Endothelial cell (in vitro differentiated cells): ENCODE results near the gene SLC35A3. TPM values are rescaled to one million over a fixed set of nuclear protein-coding genes. Genes with fewer than 3 reads are reported as not detected.

Experiments used
- DNase-seq: peaks from one replicate; pipeline ENCODE4 v3.0.0; 2021; ENCODE audit warnings: low spot score
- H3K27ac Mint-ChIP-seq: one replicate; pipeline ENCODE4 v1.8.0; 2021; ENCODE audit warnings: mixed read lengths, inconsistent platforms; ENCODE audit not compliant: unreplicated experiment
- H3K27me3 Mint-ChIP-seq: one replicate; pipeline ENCODE4 v1.8.0; 2021; ENCODE audit warnings: mild to moderate bottlenecking, moderate library complexity, mixed read lengths, inconsistent platforms; ENCODE audit not compliant: unreplicated experiment
- H3K36me3 Mint-ChIP-seq: one replicate; pipeline ENCODE4 v1.8.0; 2021; ENCODE audit warnings: mild to moderate bottlenecking, low read depth, mixed read lengths, inconsistent platforms; ENCODE audit not compliant: unreplicated experiment
- H3K4me1 Mint-ChIP-seq: one replicate; pipeline ENCODE4 v1.8.0; 2021; ENCODE audit warnings: mild to moderate bottlenecking, mixed read lengths, inconsistent platforms; ENCODE audit not compliant: unreplicated experiment
- H3K4me3 Mint-ChIP-seq: one replicate; pipeline ENCODE4 v1.8.0; 2021; ENCODE audit warnings: mild to moderate bottlenecking, mixed read lengths, inconsistent platforms; ENCODE audit not compliant: unreplicated experiment
- H3K9me3 Mint-ChIP-seq: one replicate; pipeline ENCODE4 v1.8.0; 2021; ENCODE audit warnings: mixed read lengths, inconsistent platforms; ENCODE audit not compliant: unreplicated experiment
- CTCF ChIP-seq: fragments of 200-600 bp; sonication (generic); IDR thresholded peaks from one replicate; pipeline ENCODE4 v1.5.0; 2021; ENCODE audit warnings: antibody characterized with exemption; ENCODE audit not compliant: unreplicated experiment
- total RNA-seq: library from RNA; stranded (reverse); fragmentation: NEBNext Ultra II Directional; extraction: Animal tissue kit (Norgen Biotek cat#: 25700); gene quantifications from one replicate; pipeline ENCODE4 v1.2.1, GENCODE V29; 2021; ENCODE audit not compliant: unreplicated experiment

SLC35A3 gene
- total RNA-seq, 1 donor from 2014 or later, result 19.0 TPM

- DNase-seq, result no peak
- H3K27ac Mint-ChIP-seq, result no peak overlapping the region
- H3K36me3 Mint-ChIP-seq, result peaks cover 28% of the 10 kb centered on the region
- no peak overlapping the region for H3K4me3 Mint-ChIP-seq
- no peaks in the 10 kb centered on the region for H3K27me3 Mint-ChIP-seq
- H3K9me3 Mint-ChIP-seq, result no peaks in the 10 kb centered on the region
- TF ChIP-seq CTCF, result no peak
- H3K4me1 Mint-ChIP-seq, result no peaks in the 10 kb centered on the region
Measured at GRCh38 chr1:100061681-100062080, 91.9 kb downstream of the SLC35A3 start.

- H3K4me1 Mint-ChIP-seq, result no peaks in the 10 kb centered on the region
- peak overlapping the region; percentile 65 for H3K27ac Mint-ChIP-seq
- no peak for DNase-seq
- H3K27me3 Mint-ChIP-seq, result peaks cover 3% of the 10 kb centered on the region
- TF ChIP-seq CTCF, result no peak
- peaks cover 45% of the 10 kb centered on the region for H3K36me3 Mint-ChIP-seq
- no peak overlapping the region for H3K4me3 Mint-ChIP-seq
- no peaks in the 10 kb centered on the region for H3K9me3 Mint-ChIP-seq
Measured at GRCh38 chr1:100065183-100065968, 95.6 kb downstream of the SLC35A3 start.

- peaks cover 3% of the 10 kb centered on the region for H3K27me3 Mint-ChIP-seq
- peak overlapping the region; percentile 65 for H3K27ac Mint-ChIP-seq
- H3K36me3 Mint-ChIP-seq, result peaks cover 45% of the 10 kb centered on the region
- no peak for TF ChIP-seq CTCF
- H3K4me3 Mint-ChIP-seq, result no peak overlapping the region
- no peak for DNase-seq
- H3K4me1 Mint-ChIP-seq, result no peaks in the 10 kb centered on the region
- no peaks in the 10 kb centered on the region for H3K9me3 Mint-ChIP-seq
Measured at GRCh38 chr1:100065969-100066227, 96.1 kb downstream of the SLC35A3 start.

GRCh38 chr1:100070201-100070939 is 100.6 kb downstream of the SLC35A3 start:
- no peaks in the 10 kb centered on the region for H3K4me1 Mint-ChIP-seq
- peaks cover 51% of the 10 kb centered on the region for H3K36me3 Mint-ChIP-seq
- no peak overlapping the region for H3K4me3 Mint-ChIP-seq
- no peak overlapping the region for H3K27ac Mint-ChIP-seq
- H3K27me3 Mint-ChIP-seq, result peaks cover 5% of the 10 kb centered on the region
- no peak for DNase-seq
- TF ChIP-seq CTCF, result no peak
- H3K9me3 Mint-ChIP-seq, result no peaks in the 10 kb centered on the region

GRCh38 chr1:100073531-100073930 is 103.7 kb downstream of the SLC35A3 start:
- Mint-ChIP-seq H3K27me3 (peaks cover 5% of the 10 kb centered on the region), H3K4me1 (no peaks in the 10 kb centered on the region), H3K36me3 (peaks cover 45% of the 10 kb centered on the region), H3K9me3 (no peaks in the 10 kb centered on the region), H3K27ac (no peak overlapping the region), H3K4me3 (no peak overlapping the region)
- DNase-seq, result no peak
- no peak for TF ChIP-seq CTCF
